Measurements from ENCODE around the gene ATOH8.

Gene ATOH8

GRCh38 chr2:85780316-85781012, 26.7 kb downstream of the ATOH8 start:
- Histone ChIP-seq H3K4me3 (ENCODE audit: low read depth in 1 of 2, low read length in 2 of 2) (no peak overlapping the region), H3K4me2 (ENCODE audit: insufficient read depth, low read length) (no peak overlapping the region), H3K9me3 (ENCODE audit: insufficient read depth, low read length, severe bottlenecking) (no peaks in the 10 kb centered on the region), H2AFZ (ENCODE audit: low read depth, low read length) (no peak overlapping the region), H4K20me1 (ENCODE audit: insufficient read depth, low read length) (0 out of 2 replicates have a peak, but pooled peaks cover 3% of the 10 kb centered on the region), H3K9ac (ENCODE audit: low read depth, low read length) (no peak overlapping the region), H3K27me3 (ENCODE audit: insufficient read depth, low read length, poor library complexity) (peaks cover 2% of the 10 kb centered on the region), H3K4me1 (ENCODE audit: insufficient read depth, low read length) (no peaks in the 10 kb centered on the region), H3K79me2 (ENCODE audit: insufficient read depth, low read length) (no peaks in the 10 kb centered on the region), H3K27ac (ENCODE audit: low read length) (no peak overlapping the region), H3K36me3 (ENCODE audit: insufficient read depth, low read length) (no peaks in the 10 kb centered on the region)
- DNase-seq (no peak), ATAC-seq (ENCODE audit: insufficient read depth, low read depth) (no peak)
- TF ChIP-seq CTCF (IDR thresholded peaks at IDR 0.05; ENCODE audit: borderline replicate concordance, extremely low read depth, low read length, poor library complexity, severe bottlenecking) = no peak
- TF ChIP-seq EZH2 (IDR thresholded peaks at IDR 0.05; ENCODE audit: borderline replicate concordance, low read depth, low read length, severe bottlenecking) = no peak

- Histone ChIP-seq H3K9me3 (ENCODE audit: insufficient read depth, low read length, severe bottlenecking) (no peaks in the 10 kb centered on the region), H3K4me1 (ENCODE audit: insufficient read depth, low read length) (no peaks in the 10 kb centered on the region), H2AFZ (ENCODE audit: low read depth, low read length) (no peak overlapping the region), H3K9ac (ENCODE audit: low read depth, low read length) (no peak overlapping the region), H3K36me3 (ENCODE audit: insufficient read depth, low read length) (no peaks in the 10 kb centered on the region), H3K79me2 (ENCODE audit: insufficient read depth, low read length) (no peaks in the 10 kb centered on the region), H3K4me2 (ENCODE audit: insufficient read depth, low read length) (no peak overlapping the region), H3K27me3 (ENCODE audit: insufficient read depth, low read length, poor library complexity) (no peaks in the 10 kb centered on the region), H3K27ac (ENCODE audit: low read length) (no peak overlapping the region), H3K4me3 (ENCODE audit: low read depth in 1 of 2, low read length in 2 of 2) (no peak overlapping the region), H4K20me1 (ENCODE audit: insufficient read depth, low read length) (0 out of 2 replicates have a peak, but pooled peaks cover 3% of the 10 kb centered on the region)
- TF ChIP-seq CTCF (IDR thresholded peaks at IDR 0.05; ENCODE audit: borderline replicate concordance, extremely low read depth, low read length, poor library complexity, severe bottlenecking) = no peak
- TF ChIP-seq EZH2 (IDR thresholded peaks at IDR 0.05; ENCODE audit: borderline replicate concordance, low read depth, low read length, severe bottlenecking) = no peak
- no peak for ATAC-seq (ENCODE audit: insufficient read depth, low read depth)
- DNase-seq = no peak
These were observed 27.2 kb downstream of the ATOH8 start for GRCh38 chr2:85781013-85781332.

GRCh38 chr2:85783796-85784195, 30.0 kb downstream of the ATOH8 start:
- Histone ChIP-seq H3K27me3 (ENCODE audit: insufficient read depth, low read length, poor library complexity) (no peaks in the 10 kb centered on the region), H3K4me1 (ENCODE audit: insufficient read depth, low read length) (no peaks in the 10 kb centered on the region), H3K27ac (ENCODE audit: low read length) (no peak overlapping the region)

More at GRCh38 chr2:85783796-85784195, 30.0 kb downstream of the ATOH8 start:
- Histone ChIP-seq H3K36me3 (ENCODE audit: insufficient read depth, low read length) (no peaks in the 10 kb centered on the region), H3K9me3 (ENCODE audit: insufficient read depth, low read length, severe bottlenecking) (no peaks in the 10 kb centered on the region), H2AFZ (ENCODE audit: low read depth, low read length) (no peak overlapping the region), H3K9ac (ENCODE audit: low read depth, low read length) (no peak overlapping the region), H4K20me1 (ENCODE audit: insufficient read depth, low read length) (0 out of 2 replicates have a peak, but pooled peaks cover 3% of the 10 kb centered on the region), H3K4me3 (ENCODE audit: low read depth in 1 of 2, low read length in 2 of 2) (no peak overlapping the region), H3K79me2 (ENCODE audit: insufficient read depth, low read length) (no peaks in the 10 kb centered on the region), H3K4me2 (ENCODE audit: insufficient read depth, low read length) (no peak overlapping the region)
- no peak for TF ChIP-seq CTCF (IDR thresholded peaks at IDR 0.05; ENCODE audit: borderline replicate concordance, extremely low read depth, low read length, poor library complexity, severe bottlenecking)
- TF ChIP-seq EZH2 (IDR thresholded peaks at IDR 0.05; ENCODE audit: borderline replicate concordance, low read depth, low read length, severe bottlenecking) = no peak
- DNase-seq (no peak), ATAC-seq (ENCODE audit: insufficient read depth, low read depth) (no peak)

Data from DND-41 (cell line).